Measurements from ENCODE around the gene GGACT. TPM values are rescaled to one million over a fixed set of nuclear protein-coding genes. Genes with fewer than 3 reads are reported as not detected.

GGACT gene
- total RNA-seq, 4 donors from 2014 or later = 0.74 to 1.9 (median 1.5) TPM

DNA sequence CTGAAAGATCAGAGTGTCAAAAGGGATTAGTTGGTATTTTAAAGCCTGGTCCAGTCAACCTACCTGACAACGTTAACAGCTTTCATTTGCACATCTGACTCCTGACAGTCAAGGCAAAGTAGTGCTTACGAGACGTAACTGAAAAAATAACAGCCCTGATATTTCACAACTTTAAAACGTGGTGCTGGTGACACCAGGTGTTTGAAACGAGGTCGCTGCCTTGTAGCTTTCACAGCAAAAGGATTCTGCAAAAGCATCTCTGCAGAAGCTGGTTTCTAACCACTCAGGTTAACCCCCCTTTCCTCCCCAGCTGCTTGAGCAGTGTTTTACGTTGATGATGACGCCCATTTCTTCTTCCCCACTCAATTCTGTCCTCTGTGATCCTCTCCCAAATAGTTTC, 23.3 kb downstream of the GGACT start:
- peaks cover 0 to 11% (median 0%) of the 10 kb centered on the region in 3 donors for H3K9me3 ChIP-seq
- no peak for ATAC-seq
- H3K27ac ChIP-seq = no peak overlapping the region
- TF ChIP-seq POLR2AphosphoS5 (IDR thresholded peaks at IDR 0.05) (no peak), EP300 (IDR thresholded peaks at IDR 0.05) (no peak), POLR2A (IDR thresholded peaks at IDR 0.05) (no peak)
- TF ChIP-seq, protein P1, sequence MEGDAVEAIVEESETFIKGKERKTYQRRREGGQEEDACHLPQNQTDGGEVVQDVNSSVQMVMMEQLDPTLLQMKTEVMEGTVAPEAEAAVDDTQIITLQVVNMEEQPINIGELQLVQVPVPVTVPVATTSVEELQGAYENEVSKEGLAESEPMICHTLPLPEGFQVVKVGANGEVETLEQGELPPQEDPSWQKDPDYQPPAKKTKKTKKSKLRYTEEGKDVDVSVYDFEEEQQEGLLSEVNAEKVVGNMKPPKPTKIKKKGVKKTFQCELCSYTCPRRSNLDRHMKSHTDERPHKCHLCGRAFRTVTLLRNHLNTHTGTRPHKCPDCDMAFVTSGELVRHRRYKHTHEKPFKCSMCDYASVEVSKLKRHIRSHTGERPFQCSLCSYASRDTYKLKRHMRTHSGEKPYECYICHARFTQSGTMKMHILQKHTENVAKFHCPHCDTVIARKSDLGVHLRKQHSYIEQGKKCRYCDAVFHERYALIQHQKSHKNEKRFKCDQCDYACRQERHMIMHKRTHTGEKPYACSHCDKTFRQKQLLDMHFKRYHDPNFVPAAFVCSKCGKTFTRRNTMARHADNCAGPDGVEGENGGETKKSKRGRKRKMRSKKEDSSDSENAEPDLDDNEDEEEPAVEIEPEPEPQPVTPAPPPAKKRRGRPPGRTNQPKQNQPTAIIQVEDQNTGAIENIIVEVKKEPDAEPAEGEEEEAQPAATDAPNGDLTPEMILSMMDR (IDR thresholded peaks at IDR 0.05) = no peak
- H3K4me3 ChIP-seq = no peak overlapping the region
- no peaks in the 10 kb centered on the region for H3K36me3 ChIP-seq
- 58 to 61% methylated on average over 7 to 8 of the region's 8 CpGs for WGBS, 2 donors (ENCODE audit: low coverage in 1 of 2)
- no peaks in the 10 kb centered on the region for H3K27me3 ChIP-seq
- no peaks in the 10 kb centered on the region for H3K4me1 ChIP-seq

DNA sequence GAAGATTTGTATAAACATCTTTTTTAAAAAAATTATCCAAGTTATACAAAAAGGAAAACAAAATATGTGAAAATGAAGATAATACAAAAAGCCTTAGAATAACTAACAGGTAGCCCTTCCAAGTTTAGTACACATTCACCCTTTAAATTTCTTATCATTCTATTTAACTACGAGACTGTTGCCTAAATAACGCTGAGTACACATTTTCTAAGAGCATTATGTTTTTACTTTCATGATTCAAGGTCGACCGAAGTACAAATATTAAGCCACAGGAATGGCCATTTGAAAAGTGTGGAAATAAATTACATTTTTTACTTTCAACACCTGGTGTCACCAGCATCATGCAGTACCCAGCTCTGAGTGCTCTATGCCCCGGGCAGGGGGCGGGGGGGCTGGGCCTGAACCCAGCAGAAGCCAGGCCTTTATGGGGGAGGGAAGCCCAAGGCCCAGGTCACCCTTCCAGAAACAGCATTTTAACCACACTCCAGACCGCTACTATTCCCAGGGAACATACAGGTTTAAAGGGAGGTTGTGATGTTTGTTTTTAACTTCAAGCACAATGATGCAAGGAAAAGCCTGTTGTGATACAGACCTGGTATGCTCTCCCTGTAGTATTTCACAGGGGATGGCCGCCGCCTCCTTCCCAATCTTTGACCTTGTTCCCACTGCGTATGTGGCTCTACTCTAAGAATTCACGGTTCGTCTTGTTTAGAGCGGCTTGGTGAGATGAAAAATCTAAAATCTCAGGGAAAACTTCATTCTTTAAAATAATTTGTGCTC, 24.0 kb downstream of the GGACT start:
- H3K4me1 ChIP-seq = no peaks in the 10 kb centered on the region
- no peaks in the 10 kb centered on the region for H3K27me3 ChIP-seq
- H3K4me3 ChIP-seq = no peak overlapping the region
- ATAC-seq = no peak
- no peak overlapping the region for H3K27ac ChIP-seq
- H3K9me3 ChIP-seq = peaks cover 0 to 11% (median 0%) of the 10 kb centered on the region in 3 donors
- no peak for TF ChIP-seq POLR2AphosphoS5 (IDR thresholded peaks at IDR 0.05)
- no peak for TF ChIP-seq EP300 (IDR thresholded peaks at IDR 0.05)
- TF ChIP-seq, protein P1 (IDR thresholded peaks at IDR 0.05) = no peak
- TF ChIP-seq POLR2A (IDR thresholded peaks at IDR 0.05) = no peak
- WGBS, 2 donors (ENCODE audit: low coverage in 1 of 2) = 84 to 92% methylated on average over 10 of the region's 13 CpGs
- H3K36me3 ChIP-seq = no peaks in the 10 kb centered on the region

DNA sequence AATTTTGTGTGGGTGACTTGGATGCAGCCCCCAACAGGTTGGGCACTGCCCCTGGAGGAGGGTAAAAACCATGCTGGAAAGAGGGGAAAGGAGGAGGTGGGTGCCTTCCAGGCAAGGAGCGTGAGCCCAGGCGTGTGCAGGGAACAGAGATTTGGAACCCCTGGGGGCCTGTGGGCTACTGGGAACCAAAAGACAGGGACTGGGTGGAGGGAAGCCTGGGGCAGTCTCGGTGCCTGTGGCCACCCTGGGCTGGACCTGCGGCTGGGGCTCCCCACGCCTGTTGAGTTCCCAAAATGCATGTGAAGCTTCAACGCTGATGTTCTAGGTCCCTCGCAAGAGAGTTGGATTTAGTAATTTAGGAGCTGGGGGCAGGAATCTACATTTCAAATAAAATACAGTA, 24.8 kb downstream of the GGACT start:
- Histone ChIP-seq H3K9me3 (peaks cover 0 to 11% (median 0%) of the 10 kb centered on the region in 3 donors), H3K27ac (no peak overlapping the region), H3K4me1 (no peaks in the 10 kb centered on the region), H3K36me3 (no peaks in the 10 kb centered on the region), H3K27me3 (no peaks in the 10 kb centered on the region), H3K4me3 (no peak overlapping the region)
- TF ChIP-seq POLR2A (IDR thresholded peaks at IDR 0.05) = no peak
- TF ChIP-seq POLR2AphosphoS5 (IDR thresholded peaks at IDR 0.05) = no peak
- TF ChIP-seq, protein P1 (IDR thresholded peaks at IDR 0.05) = no peak
- TF ChIP-seq EP300 (IDR thresholded peaks at IDR 0.05) = no peak
- ATAC-seq = no peak
- WGBS, 2 donors (ENCODE audit: low coverage in 1 of 2) = 83 to 96% methylated on average over 4 to 7 of the region's 7 CpGs

DNA sequence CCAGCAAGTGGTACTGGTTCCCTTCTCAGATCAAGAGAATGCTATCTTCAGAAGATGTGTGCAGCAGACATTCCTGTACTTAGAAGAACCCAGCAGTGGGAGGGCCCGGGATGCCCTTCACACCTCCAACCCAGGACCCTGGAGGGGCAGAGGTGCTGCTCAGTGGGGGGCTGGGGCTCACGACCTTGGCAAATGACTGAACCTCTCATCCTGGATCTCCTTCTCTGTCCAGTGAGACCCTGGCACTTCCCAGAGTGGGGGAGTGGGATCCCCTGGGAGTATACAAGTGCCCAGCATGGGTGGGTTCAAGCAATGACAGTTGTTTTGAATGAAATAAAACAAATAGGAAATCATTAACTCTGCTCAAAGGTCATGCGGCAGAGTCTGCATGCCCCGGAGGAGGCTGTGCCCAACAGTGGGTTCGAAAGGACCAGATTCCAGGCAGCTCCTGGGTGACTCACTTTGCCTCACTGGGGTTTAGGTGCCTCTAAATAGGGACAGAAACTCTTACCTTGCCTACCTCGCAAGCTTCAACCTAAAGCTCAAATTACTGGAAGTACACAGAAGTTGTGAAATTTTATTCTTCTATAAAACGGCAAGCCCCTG, 26.9 kb downstream of the GGACT start:
- H3K27me3 ChIP-seq = no peaks in the 10 kb centered on the region
- H3K4me3 ChIP-seq = no peak overlapping the region
- H3K27ac ChIP-seq = no peak overlapping the region
- no peaks in the 10 kb centered on the region for H3K4me1 ChIP-seq
- H3K36me3 ChIP-seq = no peaks in the 10 kb centered on the region
- ATAC-seq = no peak
- H3K9me3 ChIP-seq = peaks cover 0 to 11% (median 0%) of the 10 kb centered on the region in 3 donors
- 68 to 71% methylated on average over 6 of the region's 7 CpGs for WGBS, 2 donors (ENCODE audit: low coverage in 1 of 2)
- no peak for TF ChIP-seq POLR2A (IDR thresholded peaks at IDR 0.05)
- TF ChIP-seq, protein P1 (IDR thresholded peaks at IDR 0.05) = no peak
- TF ChIP-seq POLR2AphosphoS5 (IDR thresholded peaks at IDR 0.05) = no peak
- TF ChIP-seq EP300 (IDR thresholded peaks at IDR 0.05) = no peak

DNA sequence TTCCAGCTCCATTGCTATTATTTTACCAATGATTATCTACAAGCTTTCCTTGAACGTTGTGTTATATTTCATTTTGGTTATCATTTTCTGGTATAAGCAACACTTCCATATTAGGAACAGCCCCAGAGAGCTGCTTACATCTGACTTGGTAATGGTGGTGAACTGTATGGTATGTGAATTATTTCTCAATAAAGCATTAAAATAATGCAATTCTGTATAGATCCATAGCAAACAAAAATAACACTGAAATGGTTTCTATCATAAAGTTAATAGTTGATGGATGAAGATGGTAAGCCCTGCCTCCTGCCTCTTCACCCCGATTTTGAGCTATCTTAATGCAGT, 27.5 kb downstream of the GGACT start:
- ATAC-seq = no peak
- H3K27ac ChIP-seq = no peak overlapping the region
- H3K36me3 ChIP-seq = no peaks in the 10 kb centered on the region
- H3K4me1 ChIP-seq = no peaks in the 10 kb centered on the region
- no peak overlapping the region for H3K4me3 ChIP-seq
- peaks cover 0 to 8% (median 0%) of the 10 kb centered on the region in 3 donors for H3K9me3 ChIP-seq
- 58 to 67% methylated on average over 2 of the region's 2 CpGs for WGBS, 2 donors (ENCODE audit: low coverage in 1 of 2)
- H3K27me3 ChIP-seq = no peaks in the 10 kb centered on the region
- no peak for TF ChIP-seq EP300 (IDR thresholded peaks at IDR 0.05)
- no peak for TF ChIP-seq POLR2A (IDR thresholded peaks at IDR 0.05)
- no peak for TF ChIP-seq POLR2AphosphoS5 (IDR thresholded peaks at IDR 0.05)
- TF ChIP-seq, protein P1 (IDR thresholded peaks at IDR 0.05) = no peak

Data from gastroesophageal sphincter (tissue), 4 donors.